ENCODE data around the gene UBXN7.
"Not testable (repeated sequence)": the region's sequence is repeated elsewhere in the genome, so short reads cannot be mapped to it uniquely, and the experiment has no call there.

UBXN7 gene

GRCh38 chr3:196354132-196354531 is 78.1 kb downstream of the UBXN7 start:
- DNase-seq (ENCODE audit: low read depth), result no peak
- peaks cover 42% of the 10 kb centered on the region for H3K36me3 ChIP-seq (ENCODE audit: control insufficient read depth, insufficient read depth, low read length, severe bottlenecking)
- no peaks in the 10 kb centered on the region for H3K9me3 ChIP-seq (ENCODE audit: control insufficient read depth, low read length)
- H3K4me1 ChIP-seq (ENCODE audit: control insufficient read depth, insufficient read depth, low read length), result peaks cover 16% of the 10 kb centered on the region
- no peak overlapping the region for H3K9ac ChIP-seq (ENCODE audit: low read length)
- no peaks in the 10 kb centered on the region for H3K27me3 ChIP-seq (replicated peaks; ENCODE audit: control insufficient read depth, insufficient read depth, low read length)
- no peak overlapping the region for H3K4me3 ChIP-seq (ENCODE audit: low read length)

- H3K9me3 ChIP-seq (ENCODE audit: control insufficient read depth, low read length), result no peaks in the 10 kb centered on the region
- H3K36me3 ChIP-seq (ENCODE audit: control insufficient read depth, insufficient read depth, low read length, severe bottlenecking), result peaks cover 26% of the 10 kb centered on the region
Observed at GRCh38 chr3:196351541-196351940, 80.7 kb downstream of the UBXN7 start.

GRCh38 chr3:196350067-196350466 is 82.2 kb downstream of the UBXN7 start:
- peaks cover 14% of the 10 kb centered on the region for H3K36me3 ChIP-seq (ENCODE audit: control insufficient read depth, insufficient read depth, low read length, severe bottlenecking)

More at GRCh38 chr3:196351541-196351940, 80.7 kb downstream of the UBXN7 start:
- no peaks in the 10 kb centered on the region for H3K27me3 ChIP-seq (replicated peaks; ENCODE audit: control insufficient read depth, insufficient read depth, low read length)
- no peak for DNase-seq (ENCODE audit: low read depth)
- H3K4me1 ChIP-seq (ENCODE audit: control insufficient read depth, insufficient read depth, low read length), result peaks cover 16% of the 10 kb centered on the region
- no peak overlapping the region for H3K9ac ChIP-seq (ENCODE audit: low read length)
- H3K4me3 ChIP-seq (ENCODE audit: low read length), result no peak overlapping the region

GRCh38 chr3:196348698-196349097 is 83.5 kb downstream of the UBXN7 start:
- H3K4me3 ChIP-seq (ENCODE audit: low read length), result no peak overlapping the region
- no peak for DNase-seq (ENCODE audit: low read depth)
- no peaks in the 10 kb centered on the region for H3K27me3 ChIP-seq (replicated peaks; ENCODE audit: control insufficient read depth, insufficient read depth, low read length)
- H3K9ac ChIP-seq (ENCODE audit: low read length), result no peak overlapping the region
- H3K4me1 ChIP-seq (ENCODE audit: control insufficient read depth, insufficient read depth, low read length), result peaks cover 16% of the 10 kb centered on the region
- peaks cover 7% of the 10 kb centered on the region for H3K36me3 ChIP-seq (ENCODE audit: control insufficient read depth, insufficient read depth, low read length, severe bottlenecking)
- H3K9me3 ChIP-seq (ENCODE audit: control insufficient read depth, low read length), result no peaks in the 10 kb centered on the region

More at GRCh38 chr3:196350067-196350466, 82.2 kb downstream of the UBXN7 start:
- Histone ChIP-seq H3K27me3 (replicated peaks; ENCODE audit: control insufficient read depth, insufficient read depth, low read length) (no peaks in the 10 kb centered on the region), H3K4me3 (ENCODE audit: low read length) (peak overlapping the region; percentile 10), H3K9me3 (ENCODE audit: control insufficient read depth, low read length) (no peaks in the 10 kb centered on the region), H3K4me1 (ENCODE audit: control insufficient read depth, insufficient read depth, low read length) (peaks cover 16% of the 10 kb centered on the region), H3K9ac (ENCODE audit: low read length) (no peak overlapping the region)
- peak; percentile 28 for DNase-seq (ENCODE audit: low read depth)

GRCh38 chr3:196344663-196345062 is 87.6 kb downstream of the UBXN7 start:
- peaks cover 7% of the 10 kb centered on the region for H3K36me3 ChIP-seq (ENCODE audit: control insufficient read depth, insufficient read depth, low read length, severe bottlenecking)
- H3K4me3 ChIP-seq (ENCODE audit: low read length), result no peak overlapping the region
- no peak for DNase-seq (ENCODE audit: low read depth)
- no peaks in the 10 kb centered on the region for H3K9me3 ChIP-seq (ENCODE audit: control insufficient read depth, low read length)
- no peak overlapping the region for H3K9ac ChIP-seq (ENCODE audit: low read length)
- no peaks in the 10 kb centered on the region for H3K27me3 ChIP-seq (replicated peaks; ENCODE audit: control insufficient read depth, insufficient read depth, low read length)
- H3K4me1 ChIP-seq (ENCODE audit: control insufficient read depth, insufficient read depth, low read length), result peaks cover 14% of the 10 kb centered on the region

- H3K36me3 ChIP-seq (ENCODE audit: control insufficient read depth, insufficient read depth, low read length, severe bottlenecking); DNase-seq (ENCODE audit: low read depth); H3K9ac ChIP-seq (ENCODE audit: low read length); H3K27me3 ChIP-seq (replicated peaks; ENCODE audit: control insufficient read depth, insufficient read depth, low read length); H3K4me3 ChIP-seq (ENCODE audit: low read length); H3K9me3 ChIP-seq (ENCODE audit: control insufficient read depth, low read length): not testable (repeated sequence)
- peaks cover 12% of the 10 kb centered on the region for H3K4me1 ChIP-seq (ENCODE audit: control insufficient read depth, insufficient read depth, low read length)
Observed at GRCh38 chr3:196343917-196344316, 88.3 kb downstream of the UBXN7 start.

GRCh38 chr3:196341137-196341536 is 91.1 kb downstream of the UBXN7 start:
- Histone ChIP-seq H3K9me3 (ENCODE audit: control insufficient read depth, low read length) (no peaks in the 10 kb centered on the region), H3K4me1 (ENCODE audit: control insufficient read depth, insufficient read depth, low read length) (peaks cover 12% of the 10 kb centered on the region), H3K36me3 (ENCODE audit: control insufficient read depth, insufficient read depth, low read length, severe bottlenecking) (peaks cover 2% of the 10 kb centered on the region), H3K27me3 (replicated peaks; ENCODE audit: control insufficient read depth, insufficient read depth, low read length) (no peaks in the 10 kb centered on the region), H3K9ac (ENCODE audit: low read length) (no peak overlapping the region), H3K4me3 (ENCODE audit: low read length) (no peak overlapping the region)
- peak; percentile 14 for DNase-seq (ENCODE audit: low read depth)

GRCh38 chr3:196340466-196340865 is 91.8 kb downstream of the UBXN7 start:
- Histone ChIP-seq H3K4me3 (ENCODE audit: low read length) (no peak overlapping the region), H3K27me3 (replicated peaks; ENCODE audit: control insufficient read depth, insufficient read depth, low read length) (no peaks in the 10 kb centered on the region), H3K4me1 (ENCODE audit: control insufficient read depth, insufficient read depth, low read length) (peaks cover 12% of the 10 kb centered on the region), H3K36me3 (ENCODE audit: control insufficient read depth, insufficient read depth, low read length, severe bottlenecking) (no peaks in the 10 kb centered on the region), H3K9ac (ENCODE audit: low read length) (no peak overlapping the region), H3K9me3 (ENCODE audit: control insufficient read depth, low read length) (no peaks in the 10 kb centered on the region)
- no peak for DNase-seq (ENCODE audit: low read depth)

GRCh38 chr3:196339493-196340254 is 92.6 kb downstream of the UBXN7 start:
- Histone ChIP-seq H3K36me3 (ENCODE audit: control insufficient read depth, insufficient read depth, low read length, severe bottlenecking) (no peaks in the 10 kb centered on the region), H3K9ac (ENCODE audit: low read length) (peak overlapping the region; percentile 39), H3K27me3 (replicated peaks; ENCODE audit: control insufficient read depth, insufficient read depth, low read length) (no peaks in the 10 kb centered on the region), H3K9me3 (ENCODE audit: control insufficient read depth, low read length) (no peaks in the 10 kb centered on the region), H3K4me3 (ENCODE audit: low read length) (no peak overlapping the region), H3K4me1 (ENCODE audit: control insufficient read depth, insufficient read depth, low read length) (peaks cover 12% of the 10 kb centered on the region)
- peak; percentile 41 for DNase-seq (ENCODE audit: low read depth)

GRCh38 chr3:196339044-196339443 is 93.2 kb downstream of the UBXN7 start:
- H3K9me3 ChIP-seq (ENCODE audit: control insufficient read depth, low read length), result no peaks in the 10 kb centered on the region
- H3K9ac ChIP-seq (ENCODE audit: low read length), result no peak overlapping the region
- H3K36me3 ChIP-seq (ENCODE audit: control insufficient read depth, insufficient read depth, low read length, severe bottlenecking), result no peaks in the 10 kb centered on the region
- DNase-seq (ENCODE audit: low read depth), result no peak
- peaks cover 12% of the 10 kb centered on the region for H3K4me1 ChIP-seq (ENCODE audit: control insufficient read depth, insufficient read depth, low read length)
- no peaks in the 10 kb centered on the region for H3K27me3 ChIP-seq (replicated peaks; ENCODE audit: control insufficient read depth, insufficient read depth, low read length)
- H3K4me3 ChIP-seq (ENCODE audit: low read length), result no peak overlapping the region

- DNase-seq (ENCODE audit: low read depth), result no peak
- H3K36me3 ChIP-seq (ENCODE audit: control insufficient read depth, insufficient read depth, low read length, severe bottlenecking), result no peaks in the 10 kb centered on the region
- no peaks in the 10 kb centered on the region for H3K9me3 ChIP-seq (ENCODE audit: control insufficient read depth, low read length)
- no peak overlapping the region for H3K9ac ChIP-seq (ENCODE audit: low read length)
- H3K4me1 ChIP-seq (ENCODE audit: control insufficient read depth, insufficient read depth, low read length), result peaks cover 12% of the 10 kb centered on the region
- no peaks in the 10 kb centered on the region for H3K27me3 ChIP-seq (replicated peaks; ENCODE audit: control insufficient read depth, insufficient read depth, low read length)
- no peak overlapping the region for H3K4me3 ChIP-seq (ENCODE audit: low read length)
Observed at GRCh38 chr3:196336319-196337145, 95.7 kb downstream of the UBXN7 start.
